Measurements from ENCODE around the gene ENO3. TPM values are rescaled to one million over a fixed set of nuclear protein-coding genes. Genes with fewer than 3 reads are reported as not detected.

ENO3 gene
- total RNA-seq, 6 experiments from 2014 or later: 1.9 to 4.6 (median 3.2) TPM

- peaks cover 52% of the 10 kb centered on the region for H3K36me3 Mint-ChIP-seq (ENCODE audit: low read depth)
- TF ChIP-seq, protein P1, sequence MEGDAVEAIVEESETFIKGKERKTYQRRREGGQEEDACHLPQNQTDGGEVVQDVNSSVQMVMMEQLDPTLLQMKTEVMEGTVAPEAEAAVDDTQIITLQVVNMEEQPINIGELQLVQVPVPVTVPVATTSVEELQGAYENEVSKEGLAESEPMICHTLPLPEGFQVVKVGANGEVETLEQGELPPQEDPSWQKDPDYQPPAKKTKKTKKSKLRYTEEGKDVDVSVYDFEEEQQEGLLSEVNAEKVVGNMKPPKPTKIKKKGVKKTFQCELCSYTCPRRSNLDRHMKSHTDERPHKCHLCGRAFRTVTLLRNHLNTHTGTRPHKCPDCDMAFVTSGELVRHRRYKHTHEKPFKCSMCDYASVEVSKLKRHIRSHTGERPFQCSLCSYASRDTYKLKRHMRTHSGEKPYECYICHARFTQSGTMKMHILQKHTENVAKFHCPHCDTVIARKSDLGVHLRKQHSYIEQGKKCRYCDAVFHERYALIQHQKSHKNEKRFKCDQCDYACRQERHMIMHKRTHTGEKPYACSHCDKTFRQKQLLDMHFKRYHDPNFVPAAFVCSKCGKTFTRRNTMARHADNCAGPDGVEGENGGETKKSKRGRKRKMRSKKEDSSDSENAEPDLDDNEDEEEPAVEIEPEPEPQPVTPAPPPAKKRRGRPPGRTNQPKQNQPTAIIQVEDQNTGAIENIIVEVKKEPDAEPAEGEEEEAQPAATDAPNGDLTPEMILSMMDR (IDR thresholded peaks at IDR 0.05): no peak
- H3K9me3 Mint-ChIP-seq: no peaks in the 10 kb centered on the region
- peaks cover 3% of the 10 kb centered on the region for H3K27me3 Mint-ChIP-seq (ENCODE audit: insufficient read depth)
- H3K4me1 Mint-ChIP-seq (ENCODE audit: low read depth): peaks cover 19% of the 10 kb centered on the region
- no peak for DNase-seq
- H3K4me3 Mint-ChIP-seq: no peak overlapping the region
- no peak overlapping the region for H3K27ac Mint-ChIP-seq
These were observed 52.4 kb downstream of the ENO3 start for GRCh38 chr17:5003214-5003867.

Small RNA genes lying within 50 kb of the gene (microRNA-seq; reads per million reads assigned to microRNA genes)
- gene MIR6864: not detected
- gene MIR6865: not detected

Other genes starting within 250 kb of the ENO3 start
- 10 to 100 TPM; 52.8 to 64.9 (median 60.5) TPM for gene PELP1, start 247.0 kb upstream of the ENO3 start, total RNA-seq (2021; fragmentation: NEBNext Ultra II Directional; extraction: Animal tissue kit (Norgen Biotek cat#: 25700))
- gene ARRB2, start 240.5 kb upstream of the ENO3 start, total RNA-seq (2021; fragmentation: NEBNext Ultra II Directional; extraction: Animal tissue kit (Norgen Biotek cat#: 25700)): 10 to 100 TPM in 2 of 6 experiments, 1 to 10 TPM in 4; 8.0 to 10.7 (median 9.1) TPM
- 10 to 100 TPM; 15.3 to 19.1 (median 17.4) TPM for gene MED11, start 219.7 kb upstream of the ENO3 start, total RNA-seq (2021; fragmentation: NEBNext Ultra II Directional; extraction: Animal tissue kit (Norgen Biotek cat#: 25700))
- not detected for gene ZMYND15, start 211.3 kb upstream of the ENO3 start, total RNA-seq (2021; fragmentation: NEBNext Ultra II Directional; extraction: Animal tissue kit (Norgen Biotek cat#: 25700))
- gene CXCL16, start 211.2 kb upstream of the ENO3 start, total RNA-seq (2021; fragmentation: NEBNext Ultra II Directional; extraction: Animal tissue kit (Norgen Biotek cat#: 25700)): under 1 TPM; 0.31 to 0.92 (median 0.62) TPM
- gene TM4SF5, start 179.2 kb upstream of the ENO3 start, total RNA-seq (2021; fragmentation: NEBNext Ultra II Directional; extraction: Animal tissue kit (Norgen Biotek cat#: 25700)): not detected
- gene VMO1, start 164.8 kb upstream of the ENO3 start, total RNA-seq (2021; fragmentation: NEBNext Ultra II Directional; extraction: Animal tissue kit (Norgen Biotek cat#: 25700)): under 1 TPM in 3 of 6 experiments, not detected in 3; 0.23 to 0.34 (median 0.31) TPM
- not detected for gene GLTPD2, start 162.2 kb upstream of the ENO3 start, total RNA-seq (2021; fragmentation: NEBNext Ultra II Directional; extraction: Animal tissue kit (Norgen Biotek cat#: 25700))
- 100 to 1,000 TPM; 216 to 280 (median 237) TPM for gene PSMB6, start 155.0 kb upstream of the ENO3 start, total RNA-seq (2021; fragmentation: NEBNext Ultra II Directional; extraction: Animal tissue kit (Norgen Biotek cat#: 25700))
- gene PLD2, start 144.0 kb upstream of the ENO3 start, total RNA-seq (2021; fragmentation: NEBNext Ultra II Directional; extraction: Animal tissue kit (Norgen Biotek cat#: 25700)): 10 to 100 TPM; 14.9 to 21.8 (median 19.4) TPM
- gene MINK1, start 117.8 kb upstream of the ENO3 start, total RNA-seq (2021; fragmentation: NEBNext Ultra II Directional; extraction: Animal tissue kit (Norgen Biotek cat#: 25700)): 10 to 100 TPM; 68.5 to 82.4 (median 71.6) TPM
- gene C17orf107, start 51.6 kb upstream of the ENO3 start, total RNA-seq (2021; fragmentation: NEBNext Ultra II Directional; extraction: Animal tissue kit (Norgen Biotek cat#: 25700)): 1 to 10 TPM in 4 of 6 experiments, under 1 TPM in 2; 0.95 to 1.6 (median 1.4) TPM
- under 1 TPM in 3 of 6 experiments, not detected in 3; 0.07 to 0.15 (median 0.07) TPM for gene CHRNE, start 48.0 kb upstream of the ENO3 start, total RNA-seq (2021; fragmentation: NEBNext Ultra II Directional; extraction: Animal tissue kit (Norgen Biotek cat#: 25700))
- not detected for gene GP1BA, start 18.8 kb upstream of the ENO3 start, total RNA-seq (2021; fragmentation: NEBNext Ultra II Directional; extraction: Animal tissue kit (Norgen Biotek cat#: 25700))
- gene SLC25A11, start 11.1 kb upstream of the ENO3 start, total RNA-seq (2021; fragmentation: NEBNext Ultra II Directional; extraction: Animal tissue kit (Norgen Biotek cat#: 25700)): 10 to 100 TPM; 61.9 to 78.6 (median 64.4) TPM
- 100 to 1,000 TPM in 3 of 6 experiments, 10 to 100 TPM in 3; 88.3 to 122 (median 97.6) TPM for gene RNF167, start 10.9 kb upstream of the ENO3 start, total RNA-seq (2021; fragmentation: NEBNext Ultra II Directional; extraction: Animal tissue kit (Norgen Biotek cat#: 25700))
- gene PFN1, start 2.6 kb upstream of the ENO3 start, total RNA-seq (2021; fragmentation: NEBNext Ultra II Directional; extraction: Animal tissue kit (Norgen Biotek cat#: 25700)): 1,000 to 10,000 TPM; 1,630 to 1,970 (median 1,832) TPM
- 10 to 100 TPM; 59.4 to 76.9 (median 65.6) TPM for gene SPAG7, start 16.7 kb downstream of the ENO3 start, total RNA-seq (2021; fragmentation: NEBNext Ultra II Directional; extraction: Animal tissue kit (Norgen Biotek cat#: 25700))
- 10 to 100 TPM; 48.9 to 60.8 (median 54.1) TPM for gene CAMTA2, start 36.6 kb downstream of the ENO3 start, total RNA-seq (2021; fragmentation: NEBNext Ultra II Directional; extraction: Animal tissue kit (Norgen Biotek cat#: 25700))
- gene INCA1, start 46.4 kb downstream of the ENO3 start, total RNA-seq (2021; fragmentation: NEBNext Ultra II Directional; extraction: Animal tissue kit (Norgen Biotek cat#: 25700)): 1 to 10 TPM in 4 of 6 experiments, under 1 TPM in 2; 0.66 to 1.5 (median 1.0) TPM
- 100 to 1,000 TPM; 174 to 200 (median 178) TPM for gene KIF1C, start 46.8 kb downstream of the ENO3 start, total RNA-seq (2021; fragmentation: NEBNext Ultra II Directional; extraction: Animal tissue kit (Norgen Biotek cat#: 25700))
- under 1 TPM in 1 of 6 experiments, not detected in 5; 0.12 TPM for gene SLC52A1, start 84.3 kb downstream of the ENO3 start, total RNA-seq (2021; fragmentation: NEBNext Ultra II Directional; extraction: Animal tissue kit (Norgen Biotek cat#: 25700))
- under 1 TPM in 5 of 6 experiments, not detected in 1; 0.09 to 0.19 (median 0.13) TPM for gene ZFP3, start 127.3 kb downstream of the ENO3 start, total RNA-seq (2021; fragmentation: NEBNext Ultra II Directional; extraction: Animal tissue kit (Norgen Biotek cat#: 25700))
- gene ZNF232, start 160.8 kb downstream of the ENO3 start, total RNA-seq (2021; fragmentation: NEBNext Ultra II Directional; extraction: Animal tissue kit (Norgen Biotek cat#: 25700)): 1 to 10 TPM; 3.5 to 4.9 (median 3.8) TPM
- gene USP6, start 164.9 kb downstream of the ENO3 start, total RNA-seq (2021; fragmentation: NEBNext Ultra II Directional; extraction: Animal tissue kit (Norgen Biotek cat#: 25700)): under 1 TPM; 0.05 to 0.19 (median 0.10) TPM
- gene ZNF594, start 240.7 kb downstream of the ENO3 start, total RNA-seq (2021; fragmentation: NEBNext Ultra II Directional; extraction: Animal tissue kit (Norgen Biotek cat#: 25700)): 1 to 10 TPM; 3.3 to 5.1 (median 4.6) TPM

All from HFFc6 (cell line).